Measurements from ENCODE around the gene MMP8.
"Not testable (repeated sequence)": the region's sequence is repeated elsewhere in the genome, so short reads cannot be mapped to it uniquely, and the experiment has no call there.

Gene MMP8, protein sequence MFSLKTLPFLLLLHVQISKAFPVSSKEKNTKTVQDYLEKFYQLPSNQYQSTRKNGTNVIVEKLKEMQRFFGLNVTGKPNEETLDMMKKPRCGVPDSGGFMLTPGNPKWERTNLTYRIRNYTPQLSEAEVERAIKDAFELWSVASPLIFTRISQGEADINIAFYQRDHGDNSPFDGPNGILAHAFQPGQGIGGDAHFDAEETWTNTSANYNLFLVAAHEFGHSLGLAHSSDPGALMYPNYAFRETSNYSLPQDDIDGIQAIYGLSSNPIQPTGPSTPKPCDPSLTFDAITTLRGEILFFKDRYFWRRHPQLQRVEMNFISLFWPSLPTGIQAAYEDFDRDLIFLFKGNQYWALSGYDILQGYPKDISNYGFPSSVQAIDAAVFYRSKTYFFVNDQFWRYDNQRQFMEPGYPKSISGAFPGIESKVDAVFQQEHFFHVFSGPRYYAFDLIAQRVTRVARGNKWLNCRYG

DNA sequence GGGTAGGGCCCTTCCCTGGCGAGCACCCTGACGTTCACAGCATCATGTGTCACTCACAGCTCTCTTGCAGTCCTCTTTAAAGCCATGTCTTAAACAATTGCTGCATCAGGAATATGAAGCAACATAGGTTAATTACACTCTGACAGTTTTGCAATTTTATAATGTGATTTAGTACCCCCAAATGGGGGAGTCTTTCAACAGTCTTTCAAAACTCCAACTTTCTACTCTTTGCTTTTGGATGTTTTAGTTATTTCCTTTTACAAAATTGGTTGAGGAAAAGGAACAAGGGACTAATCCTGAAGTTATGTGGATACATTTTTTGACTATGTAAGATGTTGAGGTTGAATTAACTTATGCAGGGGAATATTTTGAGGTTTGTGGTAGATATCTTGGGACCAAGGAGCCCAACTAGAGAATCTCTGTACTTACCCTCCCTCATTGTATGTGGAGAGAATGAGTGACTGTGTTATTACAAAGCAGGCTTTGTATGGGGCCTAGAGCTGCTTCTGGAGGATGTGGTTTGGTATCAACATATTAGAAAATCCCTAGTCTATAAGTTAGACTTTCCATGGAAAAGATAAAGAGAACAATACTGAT, at the start of gene MMP8:
MMP8 (minus strand) TSS at position 51 of the 597 bp plus-strand sequence. CDS start 99 bp downstream, outside the sequence.
- no peak for DNase-seq

DNA sequence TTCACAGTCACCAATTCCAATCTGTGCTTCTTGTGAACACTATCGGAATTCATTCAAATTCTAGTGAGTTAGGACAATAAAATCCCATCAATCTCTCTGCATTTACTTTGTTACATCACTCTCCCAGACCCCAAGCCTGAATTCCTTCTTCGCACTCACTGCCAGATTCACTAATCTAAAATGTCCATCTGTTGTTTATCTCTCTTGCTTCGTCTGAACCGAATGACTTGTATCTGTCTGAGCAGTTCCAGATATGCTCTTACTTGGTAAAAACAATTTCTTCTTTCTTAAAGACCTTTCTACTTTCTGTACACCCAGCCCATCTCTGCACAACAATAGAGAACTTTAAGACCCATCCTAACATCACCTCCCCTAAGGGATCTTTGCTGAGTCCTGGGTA, 48.6 kb upstream of the MMP8 start:
- DNase-seq: no peak

DNA sequence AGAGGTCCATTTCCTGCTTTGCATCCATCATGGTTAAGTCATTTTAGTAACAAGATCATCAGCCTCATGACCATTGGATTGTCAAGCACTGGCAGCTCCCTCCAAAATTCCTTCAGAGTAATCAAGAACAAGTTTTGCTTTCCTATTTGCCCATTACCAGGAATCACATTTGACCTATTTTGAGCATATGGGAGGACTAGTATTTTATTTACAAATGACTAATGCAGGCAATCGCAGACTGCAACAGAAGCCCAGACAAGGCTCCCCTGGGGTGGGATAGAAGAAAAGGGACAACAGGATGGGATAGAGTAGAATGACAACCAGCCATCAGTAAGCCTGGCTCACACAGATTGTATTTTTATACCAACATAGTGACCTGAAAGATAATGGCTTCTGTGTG, 46.6 kb upstream of the MMP8 start:
- DNase-seq: no peak

DNA sequence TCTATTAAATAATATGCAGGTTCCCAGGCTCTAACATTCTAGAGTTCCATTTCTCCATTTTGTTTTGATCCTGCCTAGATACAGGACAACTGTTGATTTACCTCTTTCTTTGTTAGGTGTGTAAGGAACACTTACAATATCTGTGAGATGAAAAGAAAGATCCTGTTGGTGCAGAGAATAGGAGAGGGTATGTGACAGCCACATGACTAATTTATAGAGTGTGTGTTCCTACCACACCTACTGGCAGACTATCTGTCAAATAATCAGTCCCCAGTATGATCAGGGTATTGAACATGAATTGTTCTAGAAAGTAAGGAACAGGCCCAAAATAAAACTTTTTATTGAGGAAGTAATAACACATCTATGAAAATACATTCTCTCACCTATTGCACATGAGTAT, 45.4 kb upstream of the MMP8 start:
- DNase-seq: no peak

DNA sequence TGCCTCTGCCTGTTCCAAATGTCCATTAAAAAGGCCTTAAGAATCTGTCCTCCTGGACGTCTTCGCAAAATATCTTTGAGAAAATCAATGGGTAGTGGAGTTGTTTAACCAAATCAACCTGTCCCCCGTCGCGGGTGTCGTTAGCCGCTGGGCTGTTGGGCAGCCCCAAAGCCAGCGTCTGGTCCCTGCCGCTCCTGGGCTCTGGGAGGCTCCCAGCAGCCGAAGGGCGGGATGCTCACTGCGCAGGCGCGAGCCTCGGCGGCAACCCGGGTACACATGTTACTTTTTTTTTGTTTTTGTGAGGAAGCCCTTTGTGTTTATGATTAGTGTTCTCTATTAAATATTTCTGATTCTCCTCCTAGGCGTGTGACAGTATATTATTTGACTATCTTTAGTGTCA, 43.0 kb upstream of the MMP8 start:
- no peak for DNase-seq

DNA sequence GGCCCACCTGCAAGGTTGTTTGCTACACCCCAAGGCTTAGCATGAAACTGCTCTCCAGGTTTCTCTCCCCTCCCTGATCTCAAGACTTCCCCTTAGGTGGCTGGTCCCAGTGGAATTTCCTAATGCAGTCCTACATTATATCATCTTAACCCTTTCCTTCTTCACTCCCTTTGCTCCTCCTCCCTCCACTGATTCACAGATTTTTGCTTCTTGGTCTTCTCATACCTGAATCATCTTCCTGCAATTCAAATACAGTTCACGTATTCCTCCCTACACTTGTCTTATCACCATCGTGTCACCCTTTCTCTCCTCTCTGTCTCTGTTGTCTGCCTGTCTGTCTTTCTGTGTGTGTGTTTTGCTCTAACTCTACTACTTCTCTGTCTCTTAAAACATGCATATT, 38.7 kb upstream of the MMP8 start:
- DNase-seq: peak; percentile 25 to 66

DNA sequence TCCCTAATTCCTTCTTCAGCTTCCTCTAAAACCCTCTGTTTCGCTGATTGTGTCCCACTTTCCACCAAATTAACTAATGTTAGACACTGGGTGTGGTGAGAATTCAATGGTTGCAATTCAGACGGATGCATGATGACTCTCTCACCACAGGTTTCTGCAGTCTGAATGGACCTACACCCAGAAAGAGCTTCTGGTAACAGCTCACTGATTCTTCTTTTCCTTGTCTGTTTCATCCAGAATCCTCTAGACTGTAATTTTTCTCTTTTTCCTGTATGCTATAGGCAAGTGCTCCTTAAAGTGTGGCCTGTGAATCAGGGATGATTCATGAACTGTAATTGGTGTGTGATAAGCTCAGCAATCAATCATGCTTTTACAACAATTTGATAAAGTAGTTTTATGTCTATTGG, 37.6 kb upstream of the MMP8 start:
- peak; percentile 30 to 83 for DNase-seq

DNA sequence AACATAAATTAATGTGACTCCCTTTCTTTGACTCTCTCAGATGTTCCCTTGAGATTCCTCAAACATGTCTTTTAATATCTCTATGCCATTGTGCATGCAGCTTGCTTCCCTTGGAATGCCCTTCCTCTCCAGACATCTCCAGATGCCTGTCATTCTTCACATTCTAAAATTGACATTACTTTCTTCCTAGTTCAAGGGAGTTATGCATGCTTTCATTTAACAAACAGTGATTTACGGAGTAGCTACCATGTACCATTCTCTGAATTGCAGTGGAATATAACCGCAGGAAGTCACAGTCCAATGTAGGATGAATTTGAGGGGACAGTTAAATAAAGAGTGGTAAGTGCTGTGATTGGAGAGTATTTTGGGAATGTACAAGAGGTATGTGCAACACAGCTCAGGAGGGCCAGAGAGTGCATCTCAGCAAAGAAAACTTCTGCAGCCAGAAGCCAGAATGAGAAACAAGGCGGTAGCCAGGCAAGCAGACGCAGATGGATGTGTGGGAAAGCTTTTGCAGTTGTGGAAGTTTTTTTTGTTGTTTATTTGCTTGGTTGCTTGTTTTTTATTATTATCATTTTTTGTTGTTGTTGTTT, 37.0 kb upstream of the MMP8 start:
- peak; percentile 52 to 86 for DNase-seq

DNA sequence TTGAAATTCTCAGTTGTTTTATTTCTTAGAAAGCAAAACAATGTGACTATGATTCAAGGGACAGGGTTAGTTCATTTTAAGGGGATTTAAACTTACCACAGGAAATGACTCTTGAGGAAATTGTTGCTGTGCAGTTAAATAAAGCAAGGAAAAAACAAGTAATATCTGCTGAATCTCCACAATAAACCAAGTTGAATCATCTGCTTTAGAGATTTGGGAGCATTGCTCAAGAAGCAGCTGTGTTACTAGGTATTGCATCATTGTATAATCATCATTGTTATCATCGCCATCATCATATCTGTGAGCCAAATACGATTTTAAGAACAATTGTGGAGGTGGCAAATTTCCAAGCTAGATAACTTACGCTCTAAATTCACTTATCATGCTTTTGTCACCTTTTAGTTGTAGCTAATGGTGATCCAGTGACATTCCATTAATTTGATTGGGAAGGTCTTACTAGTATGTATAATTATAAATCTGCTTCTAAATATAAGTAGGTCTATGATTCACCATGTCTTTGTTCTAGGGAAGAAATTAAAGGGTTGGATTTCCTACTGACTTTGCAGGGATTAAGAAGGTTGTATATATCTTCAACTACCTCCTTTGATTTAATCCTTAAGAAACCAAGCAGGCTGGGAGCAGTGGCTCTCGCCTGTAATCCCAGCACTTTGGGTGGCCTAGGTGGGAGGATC, 35.7 kb upstream of the MMP8 start:
- DNase-seq: peak; percentile 97 to 100

DNA sequence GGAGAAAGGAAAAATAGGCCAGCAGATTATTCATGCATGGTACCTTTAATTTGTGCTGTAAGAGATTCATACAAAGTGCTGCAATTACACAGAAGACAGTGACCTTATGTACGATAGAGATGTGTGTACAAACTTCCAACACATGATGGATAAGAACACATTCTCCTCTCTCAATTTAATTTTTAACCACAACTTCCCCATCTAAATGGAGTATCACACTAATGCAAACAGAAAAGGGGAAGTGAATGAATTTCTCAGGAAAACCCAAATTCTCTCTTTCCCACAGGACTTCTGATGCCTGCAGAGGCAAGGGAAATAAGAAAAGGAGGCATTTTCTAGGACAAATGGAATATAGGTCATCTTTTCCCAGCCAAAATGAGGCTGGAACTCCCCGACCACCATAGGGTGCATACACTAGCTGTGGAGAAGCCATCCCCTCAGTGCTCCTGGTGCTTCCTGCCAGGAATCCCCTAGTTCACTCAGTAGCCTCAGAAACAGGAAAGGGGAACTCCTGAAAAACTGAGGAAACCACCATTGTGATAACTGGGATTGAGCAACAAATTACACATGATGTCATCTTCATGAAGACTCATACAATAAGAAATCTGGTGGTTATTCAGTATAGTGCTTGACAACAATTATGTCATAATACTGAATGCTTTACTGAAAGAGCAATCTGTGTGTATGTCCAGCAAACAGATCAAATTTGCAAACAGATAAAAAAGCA, 33.2 kb upstream of the MMP8 start:
- peak; percentile 49 to 60 for DNase-seq

DNA sequence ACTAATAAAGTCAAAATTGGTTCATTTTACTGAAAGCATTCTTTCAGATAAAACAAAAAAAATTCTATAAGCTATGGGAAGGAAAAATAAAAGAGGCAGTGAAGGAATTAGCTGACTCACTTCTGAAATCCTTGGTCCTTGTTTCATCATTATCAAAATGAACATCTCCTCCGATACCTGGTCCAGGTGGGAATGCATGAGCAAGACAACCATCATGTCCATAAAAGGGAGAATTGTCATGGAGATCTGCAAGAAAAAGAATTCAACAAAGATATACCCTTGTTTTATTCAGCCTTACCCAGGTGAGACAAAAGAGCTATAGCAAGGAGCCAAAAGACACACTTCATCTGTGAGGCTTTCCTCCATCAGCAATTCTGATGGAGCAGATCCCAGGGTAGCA, 28.5 kb upstream of the MMP8 start:
- DNase-seq: no peak

DNA sequence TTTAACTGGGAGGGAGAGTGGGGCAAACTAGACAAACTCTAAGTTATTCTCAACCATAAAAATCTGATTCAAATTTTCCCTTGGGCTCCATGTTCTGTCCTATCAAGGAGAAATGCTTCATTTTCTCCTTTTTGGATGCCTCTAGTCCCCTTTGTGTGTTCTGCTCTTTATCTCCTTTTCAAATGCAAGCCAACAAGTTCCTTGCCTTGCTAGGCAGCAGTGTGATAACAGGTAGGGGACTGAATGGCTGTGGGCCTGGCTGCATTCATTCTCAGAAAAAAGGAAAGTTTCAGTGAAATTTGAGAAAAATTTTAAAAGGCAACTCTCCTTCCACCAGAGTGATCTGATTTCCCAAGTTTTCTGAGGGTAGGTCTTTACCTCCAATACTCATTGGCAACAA, 26.9 kb upstream of the MMP8 start:
- DNase-seq: no peak

DNA sequence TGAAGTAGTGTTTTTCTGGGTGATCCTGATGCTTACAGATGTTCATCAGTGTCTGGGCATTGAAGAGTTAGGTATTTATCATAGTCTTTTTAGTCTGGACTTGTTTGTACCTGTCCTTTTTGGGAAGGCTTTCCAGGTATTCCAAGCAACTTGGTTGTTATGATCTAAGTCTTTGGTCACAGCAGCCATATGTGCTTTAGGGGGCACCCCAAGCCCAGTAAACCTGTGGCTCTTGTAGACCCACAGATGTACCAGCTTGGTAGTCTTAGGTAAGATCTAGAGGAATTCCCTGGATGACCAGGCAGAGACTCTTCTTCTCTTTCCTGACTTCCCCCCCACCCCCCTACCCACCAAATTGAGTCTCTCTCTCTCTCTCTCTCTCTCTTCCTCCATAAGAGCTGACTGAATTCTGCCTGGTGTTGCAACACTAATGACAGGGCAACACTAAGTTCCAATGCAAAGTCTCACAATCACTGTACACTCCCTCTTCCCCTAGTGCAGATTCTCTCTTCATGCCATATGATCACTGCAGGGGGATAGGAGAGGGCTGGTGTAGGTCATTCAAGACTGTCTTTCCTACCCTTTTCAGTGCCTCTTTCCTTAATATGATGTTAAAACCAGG, 24.5 kb upstream of the MMP8 start:
- DNase-seq: no peak

DNA sequence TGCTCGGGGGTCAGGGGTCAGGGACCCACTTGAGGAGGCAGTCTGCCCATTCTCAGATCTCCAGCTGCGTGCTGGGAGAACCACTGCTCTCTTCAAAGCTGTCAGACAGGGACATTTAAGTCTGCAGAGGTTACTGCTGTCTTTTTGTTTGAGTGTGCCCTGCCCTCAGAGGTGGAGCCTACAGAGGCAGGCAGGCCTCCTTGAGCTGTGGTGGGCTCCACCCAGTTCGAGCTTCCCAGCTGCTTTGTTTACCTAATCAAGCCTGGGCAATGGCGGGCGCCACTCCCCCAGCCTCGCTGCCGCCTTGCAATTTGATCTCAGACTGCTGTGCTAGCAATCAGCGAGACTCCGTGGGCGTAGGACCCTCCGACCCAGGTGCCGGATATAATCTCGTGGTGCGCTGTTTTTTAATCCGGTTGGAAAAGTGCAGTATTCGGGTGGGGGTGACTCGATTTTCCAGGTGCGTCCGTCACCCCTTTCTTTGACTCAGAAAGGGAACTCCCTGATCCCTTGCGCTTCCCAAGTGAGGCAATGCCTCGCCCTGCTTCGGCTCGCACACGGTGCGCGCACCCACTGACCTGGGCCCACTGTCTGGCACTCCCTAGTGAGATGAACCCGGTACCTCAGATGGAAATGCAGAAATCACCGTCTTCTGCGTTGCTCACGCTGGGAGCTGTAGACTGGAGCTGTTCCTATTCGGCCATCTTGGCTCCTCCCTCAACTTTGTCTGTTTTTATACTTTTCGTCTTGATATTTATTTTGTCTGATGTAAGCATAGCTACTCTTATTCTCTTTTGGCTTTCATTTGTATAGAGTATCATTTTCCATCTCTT, 22.2 kb upstream of the MMP8 start:
- DNase-seq: not testable (repeated sequence)

DNA sequence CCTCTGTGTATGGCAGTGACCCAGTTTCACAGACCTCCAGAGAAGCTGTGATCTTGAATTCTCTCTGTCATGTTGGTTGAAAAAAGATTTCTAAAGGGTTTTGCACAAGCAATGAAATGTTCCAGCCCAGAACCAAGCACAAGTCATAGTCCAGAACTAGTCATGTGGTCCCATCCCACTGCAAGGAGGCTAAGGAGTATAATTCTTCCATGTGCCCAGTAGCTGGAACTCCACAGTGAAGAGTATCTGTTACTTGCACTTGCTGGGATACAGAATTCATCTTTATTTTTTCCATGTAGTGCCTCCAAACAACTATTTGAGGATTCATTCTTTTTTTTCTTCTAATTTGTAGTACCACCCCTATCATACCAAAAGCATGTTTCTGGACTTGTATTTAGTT, 9.9 kb upstream of the MMP8 start:
- DNase-seq: peak in 1 of 2 experiments; percentile 24

DNA sequence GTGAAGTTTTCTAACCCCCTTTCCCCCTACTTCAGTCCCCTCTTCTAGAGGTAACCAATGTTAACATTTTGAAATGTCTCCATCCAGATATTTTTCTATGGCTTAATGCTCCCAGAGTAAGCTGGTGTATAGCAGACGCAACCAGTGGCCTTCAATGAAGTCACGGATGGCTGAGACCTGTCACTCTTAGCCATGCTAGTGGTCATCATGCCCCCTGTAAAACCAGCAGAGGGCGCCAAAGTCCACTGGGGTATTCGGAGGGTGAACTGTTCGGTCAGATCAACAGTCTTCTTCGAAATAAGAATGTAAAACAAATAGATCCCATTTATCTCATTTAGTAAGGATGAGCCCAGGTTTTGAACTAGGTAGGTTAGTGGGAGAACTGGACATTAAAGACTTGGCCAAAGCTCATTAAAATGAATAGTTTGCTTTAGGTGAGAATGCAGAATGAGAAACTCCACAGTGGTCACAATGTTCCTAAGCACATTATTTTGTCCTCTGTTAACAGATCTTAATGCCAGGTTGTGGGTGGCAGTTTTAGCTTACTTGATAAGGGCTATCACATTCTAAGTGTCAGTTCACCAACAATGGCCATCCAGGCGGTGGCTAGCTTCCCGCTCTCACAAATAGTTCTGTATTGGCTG, 8.6 kb upstream of the MMP8 start:
- DNase-seq: peak; percentile 60 to 76

DNA sequence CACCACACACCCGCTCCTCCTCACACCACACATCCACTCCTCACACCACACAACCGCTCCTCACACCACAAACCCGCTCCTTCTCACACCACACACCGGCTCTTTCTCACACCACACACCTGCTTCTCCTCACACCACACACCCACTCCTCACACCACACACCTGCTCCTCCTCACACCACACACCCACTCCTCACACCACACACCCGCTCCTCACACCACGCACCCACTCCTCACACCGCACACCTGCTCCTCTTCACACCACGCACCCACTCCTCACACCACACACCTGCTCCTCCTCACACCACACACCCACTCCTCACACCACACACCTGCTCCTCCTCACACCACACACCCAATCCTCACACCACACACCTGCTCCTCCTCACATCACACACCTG, 6.2 kb upstream of the MMP8 start:
- DNase-seq: not testable (repeated sequence)

DNA sequence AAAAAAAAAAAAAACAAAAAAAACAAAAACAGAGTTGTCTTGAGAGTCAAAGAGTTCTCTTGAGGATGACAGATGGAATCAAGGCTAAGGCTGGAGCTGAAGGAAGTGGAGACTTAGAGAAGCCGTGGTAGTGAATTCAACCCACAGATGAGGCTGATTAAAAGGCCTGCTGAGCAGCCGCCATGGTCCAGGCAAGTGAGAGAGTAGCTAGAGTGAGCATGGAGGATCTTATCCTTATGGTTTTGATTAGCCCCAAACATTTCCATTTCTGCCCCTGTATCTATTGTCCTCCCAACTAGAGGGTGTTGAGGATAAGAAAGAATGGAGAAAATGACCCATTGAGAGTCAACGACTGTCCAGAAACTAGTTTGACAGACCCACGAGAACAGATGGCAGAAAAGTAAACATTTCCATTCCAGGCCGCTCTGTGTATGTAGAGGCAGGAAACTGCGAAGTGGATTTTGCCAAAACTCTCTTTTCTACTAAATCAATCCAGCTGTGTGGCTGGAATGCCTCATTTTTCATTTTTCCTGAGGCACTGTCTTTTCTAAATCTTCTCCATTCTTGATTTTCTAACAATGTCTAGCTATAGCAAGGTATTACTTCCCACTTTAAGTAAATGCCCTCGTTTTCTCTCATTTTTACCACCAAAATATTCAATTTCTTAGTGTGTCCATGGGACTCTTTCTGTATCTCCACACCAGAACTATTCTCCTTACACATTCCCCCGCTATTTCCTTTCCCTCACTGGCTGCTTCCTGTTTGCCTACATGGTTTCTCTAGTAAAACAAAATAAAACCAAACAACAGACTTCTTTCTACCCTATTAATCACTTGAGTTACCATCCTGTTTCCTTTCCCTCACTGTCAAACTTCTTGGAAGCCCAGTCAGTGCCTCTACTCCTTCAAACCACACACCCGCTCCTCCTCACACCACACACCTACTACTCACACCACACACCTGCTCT, 5.4 kb upstream of the MMP8 start:
- peak in 1 of 2 experiments; percentile 64 for DNase-seq

DNA sequence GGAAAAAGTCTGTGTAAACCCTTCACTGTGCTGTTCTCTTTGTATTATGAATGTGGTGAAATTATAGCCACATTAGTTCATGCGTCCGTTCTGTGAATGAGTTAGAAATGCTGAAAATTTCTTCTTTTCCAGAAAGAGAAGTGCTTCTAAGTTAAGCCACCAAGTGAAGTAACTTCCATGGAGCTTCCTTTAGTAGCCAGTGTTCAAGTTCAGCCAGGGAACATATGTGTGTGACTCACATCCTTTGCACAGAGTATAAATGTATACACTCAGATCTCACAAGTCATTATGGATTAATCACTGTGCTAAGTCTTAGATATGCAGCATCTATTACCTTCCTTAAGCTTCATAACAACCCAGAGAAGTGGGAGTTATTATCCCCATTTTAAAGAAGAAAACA, 3.1 kb upstream of the MMP8 start:
- DNase-seq: peak; percentile 23 to 85

DNA sequence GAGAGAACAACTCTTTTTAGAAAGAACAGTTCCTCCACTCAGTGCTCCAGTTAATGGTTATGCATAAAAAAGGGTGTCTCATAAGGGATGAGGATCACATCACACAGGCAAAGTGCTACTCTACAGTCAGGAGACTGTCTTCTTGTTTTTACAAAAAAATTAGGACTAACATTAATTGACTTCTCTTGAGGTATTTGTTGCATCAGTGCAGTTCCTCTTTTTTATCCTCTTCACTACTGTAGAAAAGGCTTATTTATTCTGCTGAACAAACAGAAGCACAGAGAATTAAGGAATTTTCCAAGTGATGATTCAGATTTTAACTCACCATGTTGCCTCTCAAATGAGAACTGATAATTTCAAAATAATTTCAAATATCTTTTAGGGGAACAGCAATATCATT, 1.9 kb downstream of the MMP8 start:
- no peak for DNase-seq

All from SW 1271 (cell line).